Right renal pelvis (tissue), 4 donors: ENCODE data around the gene C1QTNF1. TPM values are rescaled to one million over a fixed set of nuclear protein-coding genes. Genes with fewer than 3 reads are reported as not detected.

Experiments
- DNase-seq, 4 donors: peaks; one replicate each; pipeline ENCODE4 v3.0.0-alpha.2; 2013; ENCODE audit warnings: low read depth in 4 of 4, low spot score in 3 of 4, missing footprints in 1 of 4
- polyA plus RNA-seq, 4 donors: library from polyadenylated mRNA; unstranded; fragments of 120-200 nt; gene quantifications; one replicate each; pipeline ENCODE4 v1.2.1, GENCODE V29; 2013; ENCODE audit not compliant: insufficient read length in 4 of 4

C1QTNF1 gene
- polyA plus RNA-seq, 4 donors = 2.0 to 3.2 (median 2.7) TPM

- peak in 3 of 4 donors; percentile 52 to 69 (median 61) for DNase-seq
These were observed 63.6 kb downstream of the C1QTNF1 start for GRCh38 chr17:79087428-79088143.

DNA sequence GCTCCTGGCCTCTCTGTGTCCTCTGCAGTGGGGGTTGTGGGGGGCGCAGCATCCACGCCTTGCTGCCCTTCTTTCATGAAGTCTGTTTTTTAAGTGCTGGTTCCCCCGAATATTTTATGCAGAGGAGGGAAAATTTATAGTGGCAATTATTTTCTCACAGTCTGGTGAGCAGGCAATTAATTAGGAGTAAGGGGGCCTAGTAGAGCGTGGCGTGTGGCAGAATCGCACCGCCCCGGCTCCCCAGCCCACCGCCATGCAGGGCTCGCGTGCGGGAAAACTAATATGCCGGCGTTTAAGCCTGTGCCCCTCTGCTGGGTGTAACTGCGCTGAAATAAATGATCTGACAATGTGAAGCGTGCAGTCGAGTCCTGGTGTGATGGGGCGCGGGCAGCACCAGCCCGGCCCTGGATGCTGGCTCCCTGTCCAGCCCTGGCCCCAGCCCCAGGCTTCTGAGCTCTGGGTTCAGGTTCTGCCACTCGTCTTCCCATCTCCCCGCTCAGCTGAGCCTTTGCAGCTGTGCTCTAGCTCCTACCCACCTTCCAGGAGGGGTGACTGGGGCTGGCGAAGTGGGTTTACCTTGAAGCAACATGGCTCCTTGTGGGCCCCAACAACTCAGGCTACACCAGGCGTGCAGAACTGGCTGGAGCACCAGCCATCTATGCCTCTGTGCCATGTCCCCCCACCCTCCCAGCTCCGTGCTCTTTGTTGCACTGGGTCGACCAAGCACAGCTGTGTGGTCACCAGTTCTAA, 64.5 kb downstream of the C1QTNF1 start:
- no peak for DNase-seq

DNA sequence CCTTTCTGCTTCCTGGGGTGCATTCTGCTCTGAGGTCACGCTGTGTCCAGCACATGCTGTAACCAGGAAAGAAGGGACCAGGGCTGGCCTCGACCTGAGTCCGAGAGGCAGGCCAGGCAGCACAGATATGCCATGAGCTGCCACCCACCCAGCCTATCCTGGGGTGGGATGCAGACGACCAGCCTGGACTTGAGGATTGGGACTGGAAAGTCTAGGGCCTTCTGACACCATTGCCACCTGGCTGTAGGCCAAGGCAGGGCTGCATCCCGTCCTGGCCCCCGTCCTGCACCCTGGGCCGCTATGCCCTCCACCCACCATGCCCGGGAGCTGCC, 65.0 kb downstream of the C1QTNF1 start:
- DNase-seq = no peak

GRCh38 chr17:79089720-79090442, 65.9 kb downstream of the C1QTNF1 start:
- no peak for DNase-seq

DNA sequence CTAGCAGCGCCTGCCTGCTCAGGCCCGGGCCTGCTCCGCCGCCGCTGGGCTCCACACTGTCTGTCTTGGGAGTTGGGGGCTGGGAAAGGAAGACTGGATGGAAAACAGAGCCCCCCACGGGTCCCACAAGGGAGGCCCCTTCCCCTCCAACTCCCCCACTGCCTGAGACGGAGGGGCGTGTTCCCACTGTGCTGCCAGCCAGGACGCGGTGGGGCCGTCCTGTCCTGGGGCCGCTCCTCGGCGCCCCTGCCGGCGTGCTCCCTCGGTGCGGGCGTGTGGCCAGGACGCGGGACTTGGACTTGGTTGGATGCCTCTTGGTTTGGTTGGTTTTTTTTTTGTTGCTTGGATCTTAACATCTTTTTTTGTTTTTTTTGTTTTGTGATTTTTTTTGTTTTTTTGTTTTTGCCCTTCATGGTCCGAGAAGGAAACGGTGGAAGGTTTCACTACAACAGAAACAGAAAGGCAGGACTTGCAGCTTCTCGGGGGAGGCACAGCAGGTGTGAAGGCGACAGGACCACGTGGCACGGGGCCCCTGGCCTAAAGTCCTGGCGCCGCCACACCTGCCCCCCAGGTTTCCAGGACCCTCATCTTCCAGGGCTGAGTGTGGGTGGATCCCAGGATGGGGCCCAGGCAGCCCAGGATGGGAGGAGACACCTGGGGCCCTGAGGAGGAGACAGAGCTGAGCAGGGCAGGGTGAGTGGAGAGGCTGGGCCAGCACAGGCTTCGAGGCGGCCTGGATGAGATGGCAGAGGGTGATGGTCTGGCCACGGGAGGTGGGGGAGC, 66.7 kb downstream of the C1QTNF1 start:
- DNase-seq = no peak

- no peak for DNase-seq
These were observed 67.3 kb downstream of the C1QTNF1 start for GRCh38 chr17:79091226-79091670.

- DNase-seq = no peak
These were observed 68.6 kb downstream of the C1QTNF1 start for GRCh38 chr17:79092567-79092966.

DNA sequence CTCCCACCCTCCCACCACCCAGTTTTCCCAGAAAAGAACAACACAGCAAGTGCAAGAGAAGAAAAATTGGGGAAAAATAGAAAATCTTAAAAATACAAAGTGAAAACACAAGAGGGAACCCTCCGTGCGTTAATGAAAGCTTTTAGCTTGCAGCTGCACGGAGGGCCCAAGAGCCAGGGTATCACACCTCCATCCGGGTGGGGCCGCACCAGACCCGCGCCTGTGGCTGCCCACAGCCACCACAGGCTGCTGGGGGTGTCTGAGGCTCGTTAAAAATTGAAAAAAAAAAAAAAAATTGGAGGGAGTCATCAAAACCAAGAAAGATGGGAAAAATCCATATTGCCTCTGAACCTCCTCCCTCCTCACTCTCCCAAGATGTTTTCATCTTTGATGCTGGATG, 69.3 kb downstream of the C1QTNF1 start:
- no peak for DNase-seq

DNA sequence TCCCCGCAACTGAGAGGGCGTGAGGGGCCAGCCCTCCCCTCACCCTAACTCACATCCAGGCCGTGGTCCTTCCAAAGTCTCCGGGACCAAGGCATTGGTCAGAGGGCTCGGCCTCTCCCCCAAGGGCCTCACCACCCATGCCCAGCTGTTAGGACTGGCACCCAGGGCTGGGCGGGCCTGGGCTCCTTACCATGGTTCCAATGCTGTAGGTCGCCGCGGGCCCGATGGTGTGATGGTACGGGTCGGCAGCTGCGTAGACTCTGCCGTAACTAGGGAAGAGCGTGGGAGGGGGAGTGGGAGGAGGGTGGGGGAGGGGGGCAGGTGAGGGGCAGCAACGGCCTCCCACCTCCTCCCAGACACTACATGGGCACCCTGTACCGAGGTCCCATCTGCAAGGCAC, 70.3 kb downstream of the C1QTNF1 start:
- DNase-seq = no peak

GRCh38 chr17:79095345-79096055, 71.5 kb downstream of the C1QTNF1 start:
- no peak for DNase-seq

DNA sequence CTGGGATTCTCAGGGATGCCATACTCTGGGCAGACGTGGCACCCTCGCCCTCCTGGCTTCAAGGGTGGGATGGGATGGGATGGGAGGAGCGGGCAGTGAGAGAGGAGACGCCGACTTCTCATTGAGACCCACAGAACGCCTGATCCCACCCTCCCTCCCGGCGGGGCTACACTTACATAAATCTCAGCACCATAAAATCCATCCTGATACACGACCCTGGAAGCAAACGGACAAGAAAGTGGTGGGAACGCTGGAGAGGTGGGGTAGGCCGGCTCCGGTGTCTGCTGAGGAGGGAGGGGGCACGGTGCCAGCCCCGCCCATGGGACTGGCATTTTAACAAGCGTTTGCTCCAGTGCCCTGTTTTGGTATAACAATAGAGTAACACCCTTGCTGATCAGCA, 72.5 kb downstream of the C1QTNF1 start:
- no peak for DNase-seq

GRCh38 chr17:79097226-79098055, 73.5 kb downstream of the C1QTNF1 start:
- no peak for DNase-seq

GRCh38 chr17:79098282-79098867, 74.4 kb downstream of the C1QTNF1 start:
- DNase-seq = no peak

Other genes with a start within 250 kb of the C1QTNF1 start
- gene CYTH1, start 241.9 kb upstream of the C1QTNF1 start, polyA plus RNA-seq = 10 to 100 TPM; 22.6 to 26.7 (median 25.4) TPM
- gene USP36, start 183.4 kb upstream of the C1QTNF1 start, polyA plus RNA-seq = 10 to 100 TPM; 37.8 to 48.7 (median 42.0) TPM
- gene CEP295NL, start 121.0 kb upstream of the C1QTNF1 start, polyA plus RNA-seq = under 1 TPM in 2 of 4 donors, not detected in 2; 0.10 to 0.13 TPM
- gene TIMP2, start 98.8 kb upstream of the C1QTNF1 start, polyA plus RNA-seq = 100 to 1,000 TPM; 166 to 194 (median 183) TPM
- gene LGALS3BP, start 44.2 kb upstream of the C1QTNF1 start, polyA plus RNA-seq = 100 to 1,000 TPM; 114 to 156 (median 136) TPM
- 10 to 100 TPM; 44.6 to 55.8 (median 49.6) TPM for gene CANT1, start 14.4 kb upstream of the C1QTNF1 start, polyA plus RNA-seq
- gene ENGASE, start 50.7 kb downstream of the C1QTNF1 start, polyA plus RNA-seq = 10 to 100 TPM in 3 of 4 donors, 1 to 10 TPM in 1; 9.6 to 28.7 (median 21.2) TPM